ENCODE data around the gene VWA8.

Gene VWA8

DNA sequence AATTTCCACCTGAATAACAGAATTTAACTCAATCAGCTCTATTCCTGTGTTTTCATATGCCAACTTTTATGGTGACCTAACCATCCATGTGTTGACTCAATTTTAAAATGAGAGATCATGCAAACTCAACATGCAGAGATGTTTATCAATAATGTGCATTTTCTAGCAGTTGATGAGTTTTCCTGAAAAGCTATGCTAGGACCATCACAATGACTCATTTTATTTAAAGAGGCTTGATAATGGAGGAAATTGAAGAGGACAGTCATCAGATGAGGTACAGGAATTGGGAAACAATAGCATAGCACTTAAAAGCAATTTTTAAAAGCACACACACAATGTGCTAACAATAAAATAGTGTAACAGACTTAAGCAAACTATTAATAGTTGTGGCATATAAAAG, 127.1 kb downstream of the VWA8 start:
- no peak overlapping the region for H3K27ac ChIP-seq

DNA sequence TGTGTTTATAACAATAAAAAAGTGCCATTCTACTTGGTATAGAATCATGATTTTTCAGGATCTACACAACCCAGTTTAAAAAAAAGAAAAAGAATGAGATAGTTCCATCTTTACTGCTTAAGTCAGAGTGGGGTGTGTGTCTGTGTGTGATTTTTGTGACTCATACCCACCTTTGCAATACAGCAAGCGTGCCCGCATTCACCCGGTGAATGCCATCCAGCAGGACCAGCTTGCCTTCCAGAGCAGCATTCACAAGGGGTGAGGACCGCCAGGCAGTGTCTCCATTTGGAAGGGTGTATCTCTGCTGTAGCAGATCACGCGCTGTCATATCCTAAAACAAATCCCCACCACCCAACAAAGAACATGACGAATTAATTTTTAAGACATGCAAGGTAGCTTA, 127.7 kb downstream of the VWA8 start:
- H3K27ac ChIP-seq = no peak overlapping the region

More for the DNA sequence above, 127.1 kb downstream of the VWA8 start:
- TF ChIP-seq ZFX (IDR thresholded peaks at IDR 0.05) = no peak
- TF ChIP-seq, protein P1, sequence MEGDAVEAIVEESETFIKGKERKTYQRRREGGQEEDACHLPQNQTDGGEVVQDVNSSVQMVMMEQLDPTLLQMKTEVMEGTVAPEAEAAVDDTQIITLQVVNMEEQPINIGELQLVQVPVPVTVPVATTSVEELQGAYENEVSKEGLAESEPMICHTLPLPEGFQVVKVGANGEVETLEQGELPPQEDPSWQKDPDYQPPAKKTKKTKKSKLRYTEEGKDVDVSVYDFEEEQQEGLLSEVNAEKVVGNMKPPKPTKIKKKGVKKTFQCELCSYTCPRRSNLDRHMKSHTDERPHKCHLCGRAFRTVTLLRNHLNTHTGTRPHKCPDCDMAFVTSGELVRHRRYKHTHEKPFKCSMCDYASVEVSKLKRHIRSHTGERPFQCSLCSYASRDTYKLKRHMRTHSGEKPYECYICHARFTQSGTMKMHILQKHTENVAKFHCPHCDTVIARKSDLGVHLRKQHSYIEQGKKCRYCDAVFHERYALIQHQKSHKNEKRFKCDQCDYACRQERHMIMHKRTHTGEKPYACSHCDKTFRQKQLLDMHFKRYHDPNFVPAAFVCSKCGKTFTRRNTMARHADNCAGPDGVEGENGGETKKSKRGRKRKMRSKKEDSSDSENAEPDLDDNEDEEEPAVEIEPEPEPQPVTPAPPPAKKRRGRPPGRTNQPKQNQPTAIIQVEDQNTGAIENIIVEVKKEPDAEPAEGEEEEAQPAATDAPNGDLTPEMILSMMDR (conservative IDR thresholded peaks at IDR 0.05) = no peak

DNA sequence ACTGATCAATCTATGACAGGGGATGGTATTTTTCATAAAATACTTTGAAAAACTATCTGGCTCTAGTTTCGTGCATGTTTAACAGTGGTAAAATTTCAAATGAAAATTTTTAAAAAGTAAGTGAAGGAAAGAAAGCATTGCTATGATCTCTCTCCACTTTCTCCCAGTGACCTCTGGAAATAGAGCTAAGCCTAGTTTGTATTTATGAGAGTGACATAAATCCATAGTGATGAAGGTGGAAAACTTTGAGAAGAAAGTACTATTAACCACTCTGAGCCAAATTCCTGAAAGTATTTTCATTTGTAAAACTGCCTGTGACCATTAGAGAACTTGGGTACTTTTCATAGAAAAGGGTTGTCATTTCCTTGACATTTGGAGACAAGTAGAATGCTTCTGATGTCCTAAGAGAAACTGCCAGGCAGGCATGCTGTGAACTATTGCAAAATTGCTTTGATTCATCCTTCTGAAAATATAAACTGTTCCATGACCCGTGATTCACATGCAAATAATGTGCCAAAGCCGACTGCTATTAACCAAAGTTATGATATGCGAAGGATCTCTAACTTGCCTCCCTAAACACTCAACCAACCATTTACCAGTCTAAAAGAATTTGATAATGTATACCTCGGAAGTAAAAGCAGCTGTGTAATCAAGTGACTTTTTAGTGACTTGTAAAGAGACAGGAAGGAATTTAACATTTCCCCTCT, 133.2 kb downstream of the VWA8 start:
- TF ChIP-seq ZFX (IDR thresholded peaks at IDR 0.05) = no peak
- TF ChIP-seq, protein P1 (conservative IDR thresholded peaks at IDR 0.05) = no peak
- H3K27ac ChIP-seq = no peak overlapping the region

More for the DNA sequence above, 127.7 kb downstream of the VWA8 start:
- TF ChIP-seq, protein P1 (conservative IDR thresholded peaks at IDR 0.05) = no peak
- no peak for TF ChIP-seq ZFX (IDR thresholded peaks at IDR 0.05)

DNA sequence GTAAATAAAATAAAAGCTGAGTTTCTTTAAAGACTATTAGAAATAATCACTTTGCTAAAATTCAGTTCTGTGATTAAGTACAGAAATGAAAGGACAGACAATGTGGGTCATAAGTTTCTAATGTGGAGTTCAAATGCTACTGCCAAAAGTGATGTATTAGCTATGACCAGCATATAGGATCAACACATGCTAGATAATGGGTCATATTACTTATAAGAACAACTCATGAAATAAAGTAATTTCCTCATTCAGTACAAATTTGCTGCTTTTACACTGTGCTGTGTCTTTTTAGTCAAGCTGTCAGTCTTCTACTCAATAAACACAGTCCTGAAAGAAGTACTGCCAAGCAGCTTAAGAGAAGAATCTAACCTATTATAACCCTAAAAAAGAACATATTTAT, 135.2 kb downstream of the VWA8 start:
- no peak overlapping the region for H3K27ac ChIP-seq
- no peak for TF ChIP-seq ZFX (IDR thresholded peaks at IDR 0.05)

DNA sequence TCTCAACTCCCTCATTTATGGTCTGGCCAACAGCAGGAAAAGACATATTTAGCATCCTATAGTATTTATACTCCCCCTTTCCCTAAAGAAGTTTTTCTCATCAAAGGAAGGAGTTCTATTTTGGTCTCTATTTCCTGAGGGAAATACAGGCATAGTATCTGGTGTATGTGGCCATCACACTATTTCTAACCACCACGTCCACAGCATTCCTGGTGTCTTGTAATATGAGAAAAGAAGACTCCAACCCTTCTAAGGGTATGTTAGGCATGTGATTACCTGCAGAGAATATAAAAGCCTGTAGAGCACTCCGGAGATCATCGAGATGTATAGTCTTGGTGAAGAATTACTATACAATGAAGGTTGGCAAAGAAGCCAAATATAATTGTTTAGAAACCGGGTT, 137.4 kb downstream of the VWA8 start:
- TF ChIP-seq ZFX (IDR thresholded peaks at IDR 0.05) = no peak
- TF ChIP-seq, protein P1 (conservative IDR thresholded peaks at IDR 0.05) = no peak
- no peak overlapping the region for H3K27ac ChIP-seq

DNA sequence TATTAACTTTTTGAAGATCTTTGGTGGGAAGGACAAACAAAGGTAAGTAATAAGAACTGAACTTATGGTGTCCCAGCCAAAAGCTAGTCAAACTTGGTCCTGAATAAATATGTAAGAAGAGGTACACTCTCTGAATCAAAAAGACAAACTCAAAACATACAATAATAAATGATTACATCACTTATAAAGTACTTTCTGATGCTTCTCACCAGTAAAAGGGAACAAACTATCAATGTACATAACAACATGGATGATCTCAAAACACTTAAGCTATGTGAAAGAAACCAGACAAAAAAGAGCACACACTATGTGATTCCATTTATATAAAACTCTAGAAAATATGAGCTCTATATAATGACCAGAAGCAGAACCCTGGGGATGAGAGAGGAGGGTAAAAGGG, 138.3 kb downstream of the VWA8 start:
- TF ChIP-seq, protein P1 (conservative IDR thresholded peaks at IDR 0.05) = no peak
- no peak for TF ChIP-seq ZFX (IDR thresholded peaks at IDR 0.05)
- H3K27ac ChIP-seq = no peak overlapping the region

DNA sequence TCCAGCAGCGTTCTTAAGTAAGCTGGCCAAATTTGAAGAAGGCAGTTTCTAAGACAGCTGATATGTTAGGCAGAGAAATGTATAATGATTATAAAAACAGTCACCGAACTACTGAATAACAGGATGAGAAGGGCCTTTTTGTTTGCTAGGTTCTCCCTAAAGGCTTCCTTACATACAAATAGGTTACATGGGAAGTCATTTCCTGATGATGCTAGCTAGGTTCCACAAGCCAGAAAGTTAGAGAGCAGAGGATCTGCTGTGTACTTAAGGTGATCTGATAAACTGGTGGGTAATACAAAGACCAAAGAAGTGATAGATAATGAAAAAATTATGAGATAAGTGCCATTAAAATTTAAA, 139.7 kb downstream of the VWA8 start:
- no peak overlapping the region for H3K27ac ChIP-seq
- TF ChIP-seq, protein P1 (conservative IDR thresholded peaks at IDR 0.05) = no peak
- no peak for TF ChIP-seq ZFX (IDR thresholded peaks at IDR 0.05)

Data from C4-2B (cell line).